Measurements from ENCODE around the gene PCDHA1. TPM values are rescaled to one million over a fixed set of nuclear protein-coding genes. Genes with fewer than 3 reads are reported as not detected.

The PCDHA1 gene
- total RNA-seq, 1 experiment from 2014 or later = not detected

DNA sequence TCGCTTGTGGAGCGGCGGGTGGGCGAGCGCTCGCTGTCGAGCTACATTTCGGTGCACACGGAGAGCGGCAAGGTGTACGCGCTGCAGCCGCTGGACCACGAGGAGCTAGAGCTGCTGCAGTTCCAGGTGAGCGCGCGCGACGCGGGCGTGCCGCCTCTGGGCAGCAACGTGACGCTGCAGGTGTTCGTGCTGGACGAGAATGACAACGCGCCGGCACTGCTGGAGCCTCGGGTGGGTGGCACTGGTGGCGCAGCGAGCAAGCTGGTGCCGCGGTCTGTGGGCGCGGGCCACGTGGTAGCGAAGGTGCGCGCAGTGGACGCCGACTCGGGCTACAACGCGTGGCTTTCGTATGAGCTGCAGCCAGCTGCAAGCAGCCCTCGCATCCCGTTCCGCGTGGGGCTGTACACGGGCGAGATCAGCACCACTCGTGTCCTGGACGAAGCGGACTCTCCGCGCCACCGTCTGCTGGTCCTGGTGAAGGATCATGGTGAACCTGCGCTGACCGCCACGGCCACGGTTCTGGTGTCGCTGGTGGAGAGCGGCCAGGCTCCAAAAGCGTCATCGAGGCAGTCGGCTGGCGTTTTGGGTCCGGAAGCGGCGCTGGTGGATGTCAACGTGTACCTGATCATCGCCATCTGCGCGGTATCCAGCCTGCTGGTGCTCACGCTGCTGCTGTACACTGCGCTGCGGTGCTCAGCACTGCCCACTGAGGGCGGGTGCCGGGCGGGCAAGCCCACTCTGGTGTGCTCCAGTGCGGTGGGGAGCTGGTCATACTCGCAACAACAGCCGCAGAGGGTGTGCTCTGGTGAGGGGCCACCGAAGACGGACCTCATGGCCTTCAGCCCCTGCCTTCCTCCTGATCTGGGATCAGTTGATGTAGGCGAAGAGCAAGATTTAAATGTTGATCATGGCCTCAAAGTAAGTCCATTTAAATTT, 57.1 kb downstream of the PCDHA1 start:
- TF ChIP-seq, protein P1, sequence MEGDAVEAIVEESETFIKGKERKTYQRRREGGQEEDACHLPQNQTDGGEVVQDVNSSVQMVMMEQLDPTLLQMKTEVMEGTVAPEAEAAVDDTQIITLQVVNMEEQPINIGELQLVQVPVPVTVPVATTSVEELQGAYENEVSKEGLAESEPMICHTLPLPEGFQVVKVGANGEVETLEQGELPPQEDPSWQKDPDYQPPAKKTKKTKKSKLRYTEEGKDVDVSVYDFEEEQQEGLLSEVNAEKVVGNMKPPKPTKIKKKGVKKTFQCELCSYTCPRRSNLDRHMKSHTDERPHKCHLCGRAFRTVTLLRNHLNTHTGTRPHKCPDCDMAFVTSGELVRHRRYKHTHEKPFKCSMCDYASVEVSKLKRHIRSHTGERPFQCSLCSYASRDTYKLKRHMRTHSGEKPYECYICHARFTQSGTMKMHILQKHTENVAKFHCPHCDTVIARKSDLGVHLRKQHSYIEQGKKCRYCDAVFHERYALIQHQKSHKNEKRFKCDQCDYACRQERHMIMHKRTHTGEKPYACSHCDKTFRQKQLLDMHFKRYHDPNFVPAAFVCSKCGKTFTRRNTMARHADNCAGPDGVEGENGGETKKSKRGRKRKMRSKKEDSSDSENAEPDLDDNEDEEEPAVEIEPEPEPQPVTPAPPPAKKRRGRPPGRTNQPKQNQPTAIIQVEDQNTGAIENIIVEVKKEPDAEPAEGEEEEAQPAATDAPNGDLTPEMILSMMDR (IDR thresholded peaks at IDR 0.05 in 2 of 3, conservative IDR thresholded peaks at IDR 0.05 in 1 of 3; ENCODE audit: borderline replicate concordance in 1 of 3, insufficient read depth in 1 of 3, low read depth in 2 of 3, low read length in 2 of 3) = no peak
- TF ChIP-seq ELF1 (IDR thresholded peaks at IDR 0.05; ENCODE audit: borderline replicate concordance, low read depth) (no peak), SRF (IDR thresholded peaks at IDR 0.05; ENCODE audit: low read depth) (no peak), CEBPB (IDR thresholded peaks at IDR 0.05; ENCODE audit: low read depth) (no peak), POLR2A (IDR thresholded peaks at IDR 0.05; ENCODE audit: borderline replicate concordance, extremely low read depth, insufficient read depth, insufficient read length) (no peak), FOSL1 (IDR thresholded peaks at IDR 0.05; ENCODE audit: low read depth) (no peak), YY1 (IDR thresholded peaks at IDR 0.05; ENCODE audit: extremely low read depth, insufficient replicate concordance, low read depth, low read length) (no peak), EZH2 (IDR thresholded peaks at IDR 0.05) (no peak), RAD21 (IDR thresholded peaks at IDR 0.05; ENCODE audit: low read depth) (no peak), ZNF274 (IDR thresholded peaks at IDR 0.05; ENCODE audit: low read depth, low read length) (no peak), SP1 (IDR thresholded peaks at IDR 0.05; ENCODE audit: low read depth) (no peak)
- TF ChIP-seq, protein P2, sequence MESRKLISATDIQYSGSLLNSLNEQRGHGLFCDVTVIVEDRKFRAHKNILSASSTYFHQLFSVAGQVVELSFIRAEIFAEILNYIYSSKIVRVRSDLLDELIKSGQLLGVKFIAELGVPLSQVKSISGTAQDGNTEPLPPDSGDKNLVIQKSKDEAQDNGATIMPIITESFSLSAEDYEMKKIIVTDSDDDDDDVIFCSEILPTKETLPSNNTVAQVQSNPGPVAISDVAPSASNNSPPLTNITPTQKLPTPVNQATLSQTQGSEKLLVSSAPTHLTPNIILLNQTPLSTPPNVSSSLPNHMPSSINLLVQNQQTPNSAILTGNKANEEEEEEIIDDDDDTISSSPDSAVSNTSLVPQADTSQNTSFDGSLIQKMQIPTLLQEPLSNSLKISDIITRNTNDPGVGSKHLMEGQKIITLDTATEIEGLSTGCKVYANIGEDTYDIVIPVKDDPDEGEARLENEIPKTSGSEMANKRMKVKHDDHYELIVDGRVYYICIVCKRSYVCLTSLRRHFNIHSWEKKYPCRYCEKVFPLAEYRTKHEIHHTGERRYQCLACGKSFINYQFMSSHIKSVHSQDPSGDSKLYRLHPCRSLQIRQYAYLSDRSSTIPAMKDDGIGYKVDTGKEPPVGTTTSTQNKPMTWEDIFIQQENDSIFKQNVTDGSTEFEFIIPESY (IDR thresholded peaks at IDR 0.05; ENCODE audit: extremely low read depth, insufficient replicate concordance, low read length) = no peak
- TF ChIP-seq, protein P3, sequence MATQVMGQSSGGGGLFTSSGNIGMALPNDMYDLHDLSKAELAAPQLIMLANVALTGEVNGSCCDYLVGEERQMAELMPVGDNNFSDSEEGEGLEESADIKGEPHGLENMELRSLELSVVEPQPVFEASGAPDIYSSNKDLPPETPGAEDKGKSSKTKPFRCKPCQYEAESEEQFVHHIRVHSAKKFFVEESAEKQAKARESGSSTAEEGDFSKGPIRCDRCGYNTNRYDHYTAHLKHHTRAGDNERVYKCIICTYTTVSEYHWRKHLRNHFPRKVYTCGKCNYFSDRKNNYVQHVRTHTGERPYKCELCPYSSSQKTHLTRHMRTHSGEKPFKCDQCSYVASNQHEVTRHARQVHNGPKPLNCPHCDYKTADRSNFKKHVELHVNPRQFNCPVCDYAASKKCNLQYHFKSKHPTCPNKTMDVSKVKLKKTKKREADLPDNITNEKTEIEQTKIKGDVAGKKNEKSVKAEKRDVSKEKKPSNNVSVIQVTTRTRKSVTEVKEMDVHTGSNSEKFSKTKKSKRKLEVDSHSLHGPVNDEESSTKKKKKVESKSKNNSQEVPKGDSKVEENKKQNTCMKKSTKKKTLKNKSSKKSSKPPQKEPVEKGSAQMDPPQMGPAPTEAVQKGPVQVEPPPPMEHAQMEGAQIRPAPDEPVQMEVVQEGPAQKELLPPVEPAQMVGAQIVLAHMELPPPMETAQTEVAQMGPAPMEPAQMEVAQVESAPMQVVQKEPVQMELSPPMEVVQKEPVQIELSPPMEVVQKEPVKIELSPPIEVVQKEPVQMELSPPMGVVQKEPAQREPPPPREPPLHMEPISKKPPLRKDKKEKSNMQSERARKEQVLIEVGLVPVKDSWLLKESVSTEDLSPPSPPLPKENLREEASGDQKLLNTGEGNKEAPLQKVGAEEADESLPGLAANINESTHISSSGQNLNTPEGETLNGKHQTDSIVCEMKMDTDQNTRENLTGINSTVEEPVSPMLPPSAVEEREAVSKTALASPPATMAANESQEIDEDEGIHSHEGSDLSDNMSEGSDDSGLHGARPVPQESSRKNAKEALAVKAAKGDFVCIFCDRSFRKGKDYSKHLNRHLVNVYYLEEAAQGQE (IDR thresholded peaks at IDR 0.05; ENCODE audit: low read depth) = no peak
- TF ChIP-seq, protein P4, sequence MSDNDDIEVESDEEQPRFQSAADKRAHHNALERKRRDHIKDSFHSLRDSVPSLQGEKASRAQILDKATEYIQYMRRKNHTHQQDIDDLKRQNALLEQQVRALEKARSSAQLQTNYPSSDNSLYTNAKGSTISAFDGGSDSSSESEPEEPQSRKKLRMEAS (IDR thresholded peaks at IDR 0.05) = no peak
- BruUV-seq (replicated peaks) = no TSS peak
- Histone ChIP-seq H3K79me2 (ENCODE audit: insufficient read depth, low read length) (no peaks in the 10 kb centered on the region), H4K20me1 (ENCODE audit: insufficient read depth) (no peaks in the 10 kb centered on the region), H3K9me2 (ENCODE audit: insufficient read depth) (no peaks in the 10 kb centered on the region), H3K36me3 (ENCODE audit: control insufficient read depth in 1 of 2, insufficient read depth in 2 of 2, low read length in 2 of 2) (no peaks in the 10 kb centered on the region), H3K27me3 (ENCODE audit: insufficient read depth, low read length) (no peaks in the 10 kb centered on the region), H3K4me3 (replicated peaks in 1 of 2; ENCODE audit: low read depth in 1 of 2, low read length in 2 of 2) (no peak overlapping the region), H3K4me1 (ENCODE audit: control insufficient read depth in 1 of 2, insufficient read depth in 2 of 2, low read length in 2 of 2) (no peaks in the 10 kb centered on the region), H3K9ac (ENCODE audit: low read length) (no peak overlapping the region), H2AFZ (ENCODE audit: low read depth, low read length, poor library complexity, severe bottlenecking) (no peak overlapping the region), H3K9me3 (ENCODE audit: control insufficient read depth in 1 of 2, insufficient read depth in 1 of 2, low read depth in 1 of 2, low read length in 2 of 2) (no peaks in the 10 kb centered on the region), H3K4me2 (ENCODE audit: low read length) (no peak overlapping the region), H3K27ac (ENCODE audit: low read depth, low read length) (no peak overlapping the region)
- ChIA-PET RAD21 (ENCODE audit: low non-redundant PET in 1 of 2, low total read pairs in 2 of 2, uncharacterized antibody in 2 of 2, unreplicated experiment in 2 of 2) (no interaction called here), CTCF (no interaction called here), POLR2A (no interaction called here)
- ATAC-seq (no peak), DNase-seq (ENCODE audit: low read depth, low spot score) (no peak)
- intact Hi-C loops (cut with micrococcal nuclease) = no loop called here

Data from HCT116 (cell line).